Gastroesophageal sphincter (tissue), 4 donors: ENCODE data around the gene PRKAG2. TPM values are rescaled to one million over a fixed set of nuclear protein-coding genes. Genes with fewer than 3 reads are reported as not detected.

Source experiments
- ATAC-seq: fragments of 150-250 bp; one replicate; pipeline ENCODE4 v1.9.1; 2016; ENCODE audit warnings: mild to moderate bottlenecking, moderate library complexity
- H3K27ac ChIP-seq, 4 donors: fragments of 200-600 bp; sonication (generic) in 3 of 4; 1 replicate in 3 of 4; 2 replicates in 1 of 4; pipeline ENCODE4 v1.5.1; 2016 to 2019
- H3K27me3 ChIP-seq: fragments of 200-600 bp; sonication (generic); one replicate; pipeline ENCODE4 v1.5.1; 2019
- H3K36me3 ChIP-seq, 2 donors: fragments of 200-600 bp; sonication (generic); one replicate each; pipeline ENCODE4 v1.5.1; 2019; ENCODE audit warnings: control low read depth in 1 of 2
- H3K4me1 ChIP-seq, 3 donors: fragments of 200-600 bp; sonication (generic); 1 replicate in 2 of 3; 2 replicates in 1 of 3; pipeline ENCODE4 v1.5.1; 2016 to 2019; ENCODE audit warnings: control low read depth in 2 of 3
- H3K4me3 ChIP-seq, 2 donors: fragments of 200-600 bp; sonication (generic); one replicate each; pipeline ENCODE4 v1.5.1; 2019; ENCODE audit warnings: mild to moderate bottlenecking in 1 of 2, moderate library complexity in 1 of 2
- H3K9me3 ChIP-seq, 3 donors: fragments of 200-600 bp; sonication (generic); one replicate each; pipeline ENCODE4 v1.5.1; 2017 to 2019; ENCODE audit warnings: control low read depth in 2 of 3
- CTCF ChIP-seq, 4 experiments: fragments of 200-600 bp in 2 of 4; fragments of 450-650 bp in 2 of 4; sonication (generic) in 1 of 4; IDR thresholded peaks; one replicate each; pipeline ENCODE4 v1.5.1; 2017 to 2019; ENCODE audit warnings: antibody characterized with exemption in 4 of 4, mild to moderate bottlenecking in 2 of 4, moderate library complexity in 2 of 4
- EP300 ChIP-seq: sonication (generic); formaldehyde crosslinking; IDR thresholded peaks from one replicate; pipeline ENCODE4 v1.6.1; 2017; ENCODE audit warnings: antibody characterized with exemption, mild to moderate bottlenecking
- POLR2A ChIP-seq, 2 donors: fragments of 450-650 bp; IDR thresholded peaks; one replicate each; pipeline ENCODE4 v1.6.1; 2017; ENCODE audit warnings: antibody characterized with exemption in 2 of 2, mild to moderate bottlenecking in 2 of 2, moderate library complexity in 1 of 2
- POLR2AphosphoS5 ChIP-seq: sonication (generic); formaldehyde crosslinking; IDR thresholded peaks from one replicate; pipeline ENCODE4 v1.6.1; 2017; ENCODE audit warnings: antibody characterized with exemption
- WGBS, 2 donors: methylation state at CpG; one replicate each; pipeline ENCODE4 v1.1.5; 2018; ENCODE audit warnings: low coverage in 1 of 2; 5-methylcytosine and 5-hydroxymethylcytosine counted together
- total RNA-seq, 4 donors: library from RNA; depleted of rRNA; stranded (reverse); fragments of >200 nt; gene quantifications; one replicate each; pipeline ENCODE4 v1.1.0, GENCODE V29; 2016

Gene PRKAG2
- total RNA-seq, 4 donors from 2014 or later = 48.9 to 89.0 (median 75.7) TPM

- no peak overlapping the region for H3K27ac ChIP-seq
- no peaks in the 10 kb centered on the region for H3K27me3 ChIP-seq
- no peak for ATAC-seq
- no peak overlapping the region for H3K4me3 ChIP-seq
- H3K36me3 ChIP-seq = no peaks in the 10 kb centered on the region
- 73 to 77% methylated on average over 7 to 8 of the region's 9 CpGs for WGBS, 2 donors
- TF ChIP-seq POLR2A (IDR thresholded peaks at IDR 0.05) = no peak
- no peak for TF ChIP-seq EP300
- TF ChIP-seq POLR2AphosphoS5 = no peak
- TF ChIP-seq CTCF (IDR thresholded peaks at IDR 0.05) = no peak
- H3K4me1 ChIP-seq = peaks cover 0 to 13% (median 0%) of the 10 kb centered on the region in 3 donors
- H3K9me3 ChIP-seq = no peaks in the 10 kb centered on the region
Observed at GRCh38 chr7:151773797-151774196, 103.1 kb downstream of the PRKAG2 start.

GRCh38 chr7:151770232-151770631, 106.7 kb downstream of the PRKAG2 start:
- Histone ChIP-seq H3K4me1 (no peaks in the 10 kb centered on the region), H3K27ac (no peak overlapping the region), H3K27me3 (no peaks in the 10 kb centered on the region), H3K4me3 (no peak overlapping the region), H3K36me3 (no peaks in the 10 kb centered on the region), H3K9me3 (no peaks in the 10 kb centered on the region)
- TF ChIP-seq EP300 (no peak), POLR2A (IDR thresholded peaks at IDR 0.05) (no peak), POLR2AphosphoS5 (no peak), CTCF (IDR thresholded peaks at IDR 0.05) (no peak)
- ATAC-seq = no peak
- WGBS, 2 donors = 87% methylated on average over 4 of the region's 4 CpGs; no CpG with 5 or more reads in 1 of the 2 donors

- no peak overlapping the region for H3K4me3 ChIP-seq
- H3K27me3 ChIP-seq = no peaks in the 10 kb centered on the region
- H3K4me1 ChIP-seq = no peaks in the 10 kb centered on the region
- no peaks in the 10 kb centered on the region for H3K9me3 ChIP-seq
- no peaks in the 10 kb centered on the region for H3K36me3 ChIP-seq
- no peak for TF ChIP-seq POLR2AphosphoS5
- TF ChIP-seq CTCF (IDR thresholded peaks at IDR 0.05) = no peak
- no peak for TF ChIP-seq POLR2A (IDR thresholded peaks at IDR 0.05)
- TF ChIP-seq EP300 = no peak
- ATAC-seq = no peak
- H3K27ac ChIP-seq = no peak overlapping the region
- 72 to 93% methylated on average over 4 to 9 of the region's 11 CpGs for WGBS, 2 donors
Observed at GRCh38 chr7:151769188-151769821, 107.6 kb downstream of the PRKAG2 start.

- H3K27me3 ChIP-seq = no peaks in the 10 kb centered on the region
- H3K9me3 ChIP-seq = no peaks in the 10 kb centered on the region
- H3K4me3 ChIP-seq = no peak overlapping the region
- WGBS, 2 donors = 80% methylated on average over 1 of the region's 2 CpGs; no CpG with 5 or more reads in 1 of the 2 donors
- H3K27ac ChIP-seq = no peak overlapping the region
- H3K4me1 ChIP-seq = no peaks in the 10 kb centered on the region
- no peaks in the 10 kb centered on the region for H3K36me3 ChIP-seq
- TF ChIP-seq EP300 (no peak), CTCF (IDR thresholded peaks at IDR 0.05) (no peak), POLR2AphosphoS5 (no peak), POLR2A (IDR thresholded peaks at IDR 0.05) (no peak)
- ATAC-seq = no peak
Observed at GRCh38 chr7:151768805-151769187, 108.1 kb downstream of the PRKAG2 start.

GRCh38 chr7:151767557-151767956, 109.4 kb downstream of the PRKAG2 start:
- Histone ChIP-seq H3K27ac (no peak overlapping the region), H3K36me3 (no peaks in the 10 kb centered on the region), H3K27me3 (no peaks in the 10 kb centered on the region), H3K9me3 (no peaks in the 10 kb centered on the region), H3K4me1 (no peaks in the 10 kb centered on the region), H3K4me3 (no peak overlapping the region)
- no peak for ATAC-seq
- WGBS, 2 donors = 100% methylated on average over 3 of the region's 4 CpGs; no CpG with 5 or more reads in 1 of the 2 donors
- TF ChIP-seq POLR2A (IDR thresholded peaks at IDR 0.05) (no peak), CTCF (IDR thresholded peaks at IDR 0.05) (no peak), EP300 (no peak), POLR2AphosphoS5 (no peak)
